Measurements from ENCODE around the gene GOLGA6B.
"Not testable (repeated sequence)": the region's sequence is repeated elsewhere in the genome, so short reads cannot be mapped to it uniquely, and the experiment has no call there.

GOLGA6B gene

GRCh38 chr15:72663931-72664330 is 9.4 kb downstream of the GOLGA6B start:
- DNase-seq (ENCODE audit: low spot score), result not testable (repeated sequence)

- DNase-seq (ENCODE audit: low spot score), result not testable (repeated sequence)
Measured at GRCh38 chr15:72665706-72666105, 11.2 kb downstream of the GOLGA6B start.

- not testable (repeated sequence) for DNase-seq (ENCODE audit: low spot score)
Measured at GRCh38 chr15:72669803-72670202, 15.3 kb downstream of the GOLGA6B start.

- peak; percentile 69 for DNase-seq (ENCODE audit: low spot score)
Measured at GRCh38 chr15:72670656-72671352, 16.3 kb downstream of the GOLGA6B start.

GRCh38 chr15:72671525-72671924 is 17.0 kb downstream of the GOLGA6B start:
- DNase-seq (ENCODE audit: low spot score), result no peak

- DNase-seq (ENCODE audit: low spot score), result no peak
Measured at GRCh38 chr15:72676838-72677237, 22.3 kb downstream of the GOLGA6B start.

GRCh38 chr15:72680931-72681330 is 26.4 kb downstream of the GOLGA6B start:
- DNase-seq (ENCODE audit: low spot score), result no peak

- DNase-seq (ENCODE audit: low spot score), result no peak
Measured at GRCh38 chr15:72682772-72683171, 28.3 kb downstream of the GOLGA6B start.

- no peak for DNase-seq (ENCODE audit: low spot score)
Measured at GRCh38 chr15:72685301-72685924, 30.9 kb downstream of the GOLGA6B start.

GRCh38 chr15:72685925-72686794 is 31.7 kb downstream of the GOLGA6B start, which contains the start of the genes BBS4 and HIGD2B:
TSS of gene BBS4 (plus strand) at chr15:72686207. CDS start at chr15:72686228, 21 bp downstream.
TSS of gene HIGD2B (minus strand) at chr15:72686182. CDS start at chr15:72676374, 9,808 bp downstream.
- DNase-seq (ENCODE audit: low spot score), result peak; percentile 90

- DNase-seq (ENCODE audit: low spot score), result no peak
Measured at GRCh38 chr15:72688697-72689096, 34.2 kb downstream of the GOLGA6B start.

GRCh38 chr15:72690938-72691337 is 36.4 kb downstream of the GOLGA6B start:
- no peak for DNase-seq (ENCODE audit: low spot score)

GRCh38 chr15:72698938-72699337 is 44.4 kb downstream of the GOLGA6B start:
- no peak for DNase-seq (ENCODE audit: low spot score)

- no peak for DNase-seq (ENCODE audit: low spot score)
Measured at GRCh38 chr15:72700076-72700475, 45.6 kb downstream of the GOLGA6B start.

- no peak for DNase-seq (ENCODE audit: low spot score)
Measured at GRCh38 chr15:72706266-72706665, 51.8 kb downstream of the GOLGA6B start.

GRCh38 chr15:72708551-72709303 is 54.2 kb downstream of the GOLGA6B start:
- not testable (repeated sequence) for DNase-seq (ENCODE audit: low spot score)
